H9 (cell line): ENCODE results near the gene RPS14. TPM values are rescaled to one million over a fixed set of nuclear protein-coding genes. Genes with fewer than 3 reads are reported as not detected.

Experiments used
- DNase-seq: peaks from one replicate; pipeline ENCODE4 v3.0.0-alpha.2; 2017
- H2AFZ ChIP-seq: one replicate; pipeline ENCODE4 v1.6.1; 2013; ENCODE audit warnings: mild to moderate bottlenecking, low read length, control low read depth, moderate library complexity
- H2AK5ac ChIP-seq: 2 replicates; pipeline ENCODE4 v1.6.1; 2013; ENCODE audit warnings: low read length, control low read depth, mixed read lengths; ENCODE audit not compliant: insufficient read length
- H2BK120ac ChIP-seq: one replicate; pipeline ENCODE4 v1.6.1; 2013; ENCODE audit warnings: low read depth, mild to moderate bottlenecking, low read length, control low read depth, inconsistent platforms; ENCODE audit not compliant: poor library complexity, severe bottlenecking
- H2BK12ac ChIP-seq: 2 replicates; pipeline ENCODE4 v1.6.1; 2013; ENCODE audit warnings: low read length, control low read depth, mixed read lengths, low read depth; ENCODE audit not compliant: insufficient read length
- H2BK15ac ChIP-seq: 2 replicates; pipeline ENCODE4 v1.6.1; 2013; ENCODE audit warnings: low read depth, low read length, control low read depth
- H2BK20ac ChIP-seq: one replicate; pipeline ENCODE4 v1.6.1; 2013; ENCODE audit warnings: low read depth, mild to moderate bottlenecking, low read length, control low read depth, inconsistent platforms; ENCODE audit not compliant: poor library complexity, severe bottlenecking
- H2BK5ac ChIP-seq: 2 replicates; pipeline ENCODE4 v1.6.1; 2013; ENCODE audit warnings: low read length, control low read depth, mixed read lengths; ENCODE audit not compliant: insufficient read length
- H3K14ac ChIP-seq: 2 replicates; pipeline ENCODE4 v1.6.1; 2013; ENCODE audit warnings: low read length, control low read depth; ENCODE audit not compliant: insufficient read depth
- H3K18ac ChIP-seq: 2 replicates; pipeline ENCODE4 v1.6.1; 2013; ENCODE audit warnings: low read depth, mild to moderate bottlenecking, mixed read lengths, low read length, control low read depth; ENCODE audit not compliant: insufficient read length
- H3K23ac ChIP-seq: 2 replicates; pipeline ENCODE4 v1.6.1; 2013; ENCODE audit warnings: low read length, control low read depth, mixed read lengths, low read depth; ENCODE audit not compliant: insufficient read length
- H3K23me2 ChIP-seq: 2 replicates; pipeline ENCODE4 v1.6.1; 2013; ENCODE audit warnings: low read depth, mild to moderate bottlenecking, mixed read lengths, low read length, control low read depth; ENCODE audit not compliant: insufficient read length, poor library complexity, severe bottlenecking
- H3K27ac ChIP-seq: 2 replicates; pipeline ENCODE4 v1.5.1; 2013; ENCODE audit warnings: low read length, control low read depth, mixed read lengths, low read depth; ENCODE audit not compliant: insufficient read length
- H3K27me3 ChIP-seq: 2 replicates; pipeline ENCODE4 v1.6.1; 2013; ENCODE audit warnings: low read length, control low read depth, inconsistent platforms; ENCODE audit not compliant: insufficient read depth
- H3K4ac ChIP-seq: 2 replicates; pipeline ENCODE4 v1.6.1; 2013; ENCODE audit warnings: low read depth, mild to moderate bottlenecking, control low read depth, inconsistent platforms, low read length, moderate library complexity
- H3K4me1 ChIP-seq: 2 replicates; pipeline ENCODE4 v1.6.1; 2013; ENCODE audit warnings: low read length, control low read depth, inconsistent platforms; ENCODE audit not compliant: insufficient read depth
- H3K4me2 ChIP-seq: 2 replicates; pipeline ENCODE4 v1.6.1; 2013; ENCODE audit warnings: low read length, control low read depth, mixed read lengths; ENCODE audit not compliant: insufficient read length, insufficient read depth
- H3K56ac ChIP-seq: 2 replicates; pipeline ENCODE4 v1.6.1; 2013; ENCODE audit warnings: low read depth, mild to moderate bottlenecking, mixed read lengths, low read length, control low read depth; ENCODE audit not compliant: insufficient read length
- H3K79me1 ChIP-seq: 2 replicates; pipeline ENCODE4 v1.6.1; 2013; ENCODE audit warnings: low read depth, mild to moderate bottlenecking, moderate library complexity, low read length, control low read depth, inconsistent platforms; ENCODE audit not compliant: insufficient read depth, poor library complexity, severe bottlenecking
- H3K79me2 ChIP-seq: 2 replicates; pipeline ENCODE4 v1.6.1; 2013; ENCODE audit warnings: low read length, control low read depth, inconsistent platforms; ENCODE audit not compliant: insufficient read depth
- H3K9ac ChIP-seq: 2 replicates; pipeline ENCODE4 v1.6.1; 2013; ENCODE audit warnings: low read length, control low read depth, mixed read lengths; ENCODE audit not compliant: insufficient read length; ENCODE audit errors: extremely low read depth
- H3K9me3 ChIP-seq: one replicate; pipeline ENCODE4 v1.6.1; 2013; ENCODE audit warnings: low read depth, low read length, inconsistent platforms; ENCODE audit not compliant: control insufficient read depth
- H3T11ph ChIP-seq: one replicate; pipeline ENCODE4 v1.6.1; 2013; ENCODE audit warnings: mild to moderate bottlenecking, low read length, control low read depth, inconsistent platforms
- H4K20me1 ChIP-seq: one replicate; pipeline ENCODE4 v1.6.1; 2013; ENCODE audit not compliant: control insufficient read depth, insufficient read length, insufficient read depth
- H4K5ac ChIP-seq: 2 replicates; pipeline ENCODE4 v1.6.1; 2013; ENCODE audit warnings: low read depth, mild to moderate bottlenecking, mixed read lengths, low read length, control low read depth; ENCODE audit not compliant: insufficient read length
- H4K8ac ChIP-seq: replicated peaks from 2 replicates; pipeline ENCODE4 v1.6.1; 2013; ENCODE audit warnings: low read length, control low read depth, mixed read lengths, low read depth; ENCODE audit not compliant: insufficient read length
- H4K91ac ChIP-seq: 2 replicates; pipeline ENCODE4 v1.6.1; 2013; ENCODE audit warnings: low read depth, mild to moderate bottlenecking, moderate library complexity, mixed read lengths, low read length, control low read depth; ENCODE audit not compliant: insufficient read length
- H3K27ac Mint-ChIP-seq, 3 experiments: 2 replicates in 2 of 3; 3 replicates in 1 of 3; pipeline ENCODE4 v1.8.0; 2020 to 2021; ENCODE audit warnings: mixed read lengths in 3 of 3, mild to moderate bottlenecking in 1 of 3, moderate library complexity in 1 of 3
- H3K27me3 Mint-ChIP-seq: 2 replicates; pipeline ENCODE4 v1.8.0; 2021; ENCODE audit warnings: low read depth, mild to moderate bottlenecking, moderate library complexity, mixed read lengths
- H3K36me3 Mint-ChIP-seq, 3 experiments: 2 replicates in 2 of 3; 3 replicates in 1 of 3; pipeline ENCODE4 v1.8.0; 2020 to 2021; ENCODE audit warnings: low read depth in 3 of 3, mixed read lengths in 3 of 3; ENCODE audit not compliant: insufficient read depth in 1 of 3
- H3K4me1 Mint-ChIP-seq, 2 experiments: 2 replicates each; pipeline ENCODE4 v1.8.0; 2020; ENCODE audit warnings: mixed read lengths in 2 of 2
- H3K4me3 Mint-ChIP-seq, 2 experiments: 2 replicates in 1 of 2; 3 replicates in 1 of 2; pipeline ENCODE4 v1.8.0; 2020 to 2021; ENCODE audit warnings: mild to moderate bottlenecking in 2 of 2, mixed read lengths in 2 of 2, moderate library complexity in 1 of 2
- H3K9me3 Mint-ChIP-seq, 2 experiments: 2 replicates in 1 of 2; 3 replicates in 1 of 2; pipeline ENCODE4 v1.8.0; 2020; ENCODE audit warnings: mild to moderate bottlenecking in 2 of 2, mixed read lengths in 2 of 2, moderate library complexity in 1 of 2
- WGBS: extraction: QIAGEN DNeasy Blood & Tissue Kit; methylation state at CpG from one replicate; pipeline ENCODE4 v1.1.7; 2013; ENCODE audit warnings: missing lambda C conversion rate, low lambda C conversion rate, mixed read lengths; ENCODE audit not compliant: insufficient read length; ENCODE audit errors: extremely low coverage; 5-methylcytosine and 5-hydroxymethylcytosine counted together
- total RNA-seq: library from RNA; stranded (reverse); gene quantifications from 2 replicates; pipeline ENCODE4 v1.2.1, GENCODE V29; 2021
- TF ChIP-seq, protein P1 (sequence below): fragments of 200-600 bp; sonication (generic); conservative IDR thresholded peaks from 3 replicates; pipeline ENCODE4 v1.8.0; 2021; ENCODE audit warnings: antibody characterized with exemption, mild to moderate bottlenecking

RPS14 gene
- total RNA-seq, 1 experiment from 2014 or later, result 2,533 TPM

DNA sequence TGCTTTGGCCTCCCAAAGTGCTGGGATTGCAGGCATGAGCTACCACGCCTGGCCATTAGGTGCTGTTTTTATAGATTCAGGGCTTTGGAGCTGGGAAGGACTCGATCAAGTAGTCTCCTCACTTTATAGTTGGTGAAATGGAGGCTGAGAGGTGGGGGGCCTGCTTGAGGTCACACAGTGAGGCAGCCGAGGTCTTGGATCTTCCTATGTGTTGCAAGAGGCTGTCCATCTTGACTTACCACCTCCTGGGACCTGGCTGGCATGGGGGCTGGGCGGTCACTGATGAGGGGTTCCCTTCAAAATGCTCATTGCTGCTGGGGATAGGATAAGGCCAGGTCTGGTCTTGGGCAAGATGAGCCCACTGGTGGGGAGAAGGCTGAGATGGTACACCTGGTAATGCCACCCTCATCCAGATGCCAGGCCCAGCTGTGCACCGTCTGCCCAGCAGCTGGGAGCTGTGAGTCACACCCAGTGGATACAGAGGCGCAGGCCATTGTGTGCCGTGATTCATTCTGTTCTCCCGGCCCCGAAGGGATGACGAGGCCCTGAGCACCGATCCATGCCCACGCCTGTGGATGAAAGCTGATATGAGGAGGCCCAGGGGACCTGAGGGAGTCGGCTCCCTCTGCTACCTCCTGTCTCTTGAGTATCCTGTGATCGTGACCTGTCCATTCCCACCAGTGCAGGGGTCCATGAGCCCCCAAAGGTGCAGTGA is 47.9 kb upstream of the RPS14 start:
- Histone ChIP-seq H4K5ac (no peak overlapping the region), H3K23me2 (no peaks in the 10 kb centered on the region), H2AFZ (no peak overlapping the region), H3K14ac (no peak overlapping the region), H4K91ac (no peak overlapping the region), H2BK15ac (no peak overlapping the region), H4K8ac (no peak overlapping the region), H2BK120ac (no peak overlapping the region), H3K27ac (no peak overlapping the region), H3K4ac (no peak overlapping the region), H3K79me1 (peaks cover 14% of the 10 kb centered on the region), H2AK5ac (no peak overlapping the region), H3K9ac (no peak overlapping the region), H3K56ac (no peak overlapping the region), H3K23ac (no peak overlapping the region), H3K18ac (no peak overlapping the region), H3K4me2 (no peak overlapping the region), H4K20me1 (no peaks in the 10 kb centered on the region), H3K79me2 (peaks cover 18% of the 10 kb centered on the region; the same call in 1 of the 2 replicates), H2BK20ac (no peak overlapping the region), H3K27me3 (no peaks in the 10 kb centered on the region), H3T11ph (no peak overlapping the region), H3K9me3 (no peaks in the 10 kb centered on the region), H2BK5ac (no peak overlapping the region), H2BK12ac (no peak overlapping the region), H3K4me1 (peaks cover 12% of the 10 kb centered on the region)
- Mint-ChIP-seq H3K27ac (peak overlapping the region; percentile 78 to 97 (median 93); a peak in 6 of 7 replicates), H3K4me1 (peaks cover 51 to 60% of the 10 kb centered on the region in 2 experiments), H3K27me3 (no peaks in the 10 kb centered on the region), H3K9me3 (no peaks in the 10 kb centered on the region), H3K4me3 (peak overlapping the region in 1 of 2 experiments; percentile 26; a peak in 2 of 5 replicates), H3K36me3 (peaks cover 2 to 14% (median 6%) of the 10 kb centered on the region in 3 experiments; a peak in 5 of 7 replicates)
- no CpG with 5 or more reads among the region's 14 CpGs for WGBS
- no peak for DNase-seq
- TF ChIP-seq, protein P1, sequence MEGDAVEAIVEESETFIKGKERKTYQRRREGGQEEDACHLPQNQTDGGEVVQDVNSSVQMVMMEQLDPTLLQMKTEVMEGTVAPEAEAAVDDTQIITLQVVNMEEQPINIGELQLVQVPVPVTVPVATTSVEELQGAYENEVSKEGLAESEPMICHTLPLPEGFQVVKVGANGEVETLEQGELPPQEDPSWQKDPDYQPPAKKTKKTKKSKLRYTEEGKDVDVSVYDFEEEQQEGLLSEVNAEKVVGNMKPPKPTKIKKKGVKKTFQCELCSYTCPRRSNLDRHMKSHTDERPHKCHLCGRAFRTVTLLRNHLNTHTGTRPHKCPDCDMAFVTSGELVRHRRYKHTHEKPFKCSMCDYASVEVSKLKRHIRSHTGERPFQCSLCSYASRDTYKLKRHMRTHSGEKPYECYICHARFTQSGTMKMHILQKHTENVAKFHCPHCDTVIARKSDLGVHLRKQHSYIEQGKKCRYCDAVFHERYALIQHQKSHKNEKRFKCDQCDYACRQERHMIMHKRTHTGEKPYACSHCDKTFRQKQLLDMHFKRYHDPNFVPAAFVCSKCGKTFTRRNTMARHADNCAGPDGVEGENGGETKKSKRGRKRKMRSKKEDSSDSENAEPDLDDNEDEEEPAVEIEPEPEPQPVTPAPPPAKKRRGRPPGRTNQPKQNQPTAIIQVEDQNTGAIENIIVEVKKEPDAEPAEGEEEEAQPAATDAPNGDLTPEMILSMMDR, result no peak
